ENCODE results near the gene REEP3. TPM values are rescaled to one million over a fixed set of nuclear protein-coding genes. Genes with fewer than 3 reads are reported as not detected.

REEP3 gene
- total and polyA plus RNA-seq, 4 donors, result 32.3 to 87.5 (median 51.4) TPM

- peak overlapping the region; percentile 47 for H3K27ac ChIP-seq (ENCODE audit: low read depth, low read length)
- peak in 1 of 6 donors; percentile 36 for DNase-seq (ENCODE audit: low read depth in 4 of 6, low spot score in 6 of 6)
- H3K9me3 ChIP-seq (ENCODE audit: control insufficient read depth, insufficient read depth, low read length), result no peaks in the 10 kb centered on the region
These were observed 58.3 kb downstream of the REEP3 start for GRCh38 chr10:63579371-63580014.

GRCh38 chr10:63582690-63583089 lies 61.5 kb downstream of the REEP3 start:
- no peak for DNase-seq (ENCODE audit: low read depth in 4 of 6, low spot score in 6 of 6)
- 67% methylated on average over 1 of the region's 8 CpGs for whole genome bisulfite sequencing (ENCODE audit: insufficient coverage)
- H3K27ac ChIP-seq (ENCODE audit: low read depth, low read length), result no peak overlapping the region

More at GRCh38 chr10:63579371-63580014, 58.3 kb downstream of the REEP3 start:
- Histone ChIP-seq H3K4me3 (ENCODE audit: low read depth, low read length) (no peak overlapping the region), H3K27me3 (ENCODE audit: control insufficient read depth, insufficient read depth, low read length) (no peaks in the 10 kb centered on the region), H3K36me3 (ENCODE audit: control insufficient read depth, insufficient read depth, low read length) (no peaks in the 10 kb centered on the region), H3K4me1 (ENCODE audit: control insufficient read depth, insufficient read depth, low read length) (peaks cover 4% of the 10 kb centered on the region)

GRCh38 chr10:63583397-63583796 lies 62.2 kb downstream of the REEP3 start:
- 94% methylated on average over 2 of the region's 3 CpGs for whole genome bisulfite sequencing (ENCODE audit: insufficient coverage)
- Histone ChIP-seq H3K27ac (ENCODE audit: low read depth, low read length) (peak overlapping the region; percentile 25), H3K4me1 (ENCODE audit: control insufficient read depth, insufficient read depth, low read length) (no peaks in the 10 kb centered on the region), H3K4me3 (ENCODE audit: low read depth, low read length) (no peak overlapping the region), H3K36me3 (ENCODE audit: control insufficient read depth, insufficient read depth, low read length) (no peaks in the 10 kb centered on the region), H3K9me3 (ENCODE audit: control insufficient read depth, insufficient read depth, low read length) (no peaks in the 10 kb centered on the region), H3K27me3 (ENCODE audit: control insufficient read depth, insufficient read depth, low read length) (no peaks in the 10 kb centered on the region)
- no peak for DNase-seq (ENCODE audit: low read depth in 4 of 6, low spot score in 6 of 6)

More at GRCh38 chr10:63582690-63583089, 61.5 kb downstream of the REEP3 start:
- no peak overlapping the region for H3K4me3 ChIP-seq (ENCODE audit: low read depth, low read length)
- H3K27me3 ChIP-seq (ENCODE audit: control insufficient read depth, insufficient read depth, low read length), result no peaks in the 10 kb centered on the region
- no peaks in the 10 kb centered on the region for H3K9me3 ChIP-seq (ENCODE audit: control insufficient read depth, insufficient read depth, low read length)
- no peaks in the 10 kb centered on the region for H3K4me1 ChIP-seq (ENCODE audit: control insufficient read depth, insufficient read depth, low read length)
- H3K36me3 ChIP-seq (ENCODE audit: control insufficient read depth, insufficient read depth, low read length), result no peaks in the 10 kb centered on the region

- Histone ChIP-seq H3K27ac (ENCODE audit: low read depth, low read length) (peak overlapping the region; percentile 67), H3K4me3 (ENCODE audit: low read depth, low read length) (no peak overlapping the region), H3K36me3 (ENCODE audit: control insufficient read depth, insufficient read depth, low read length) (no peaks in the 10 kb centered on the region), H3K9me3 (ENCODE audit: control insufficient read depth, insufficient read depth, low read length) (no peaks in the 10 kb centered on the region), H3K27me3 (ENCODE audit: control insufficient read depth, insufficient read depth, low read length) (no peaks in the 10 kb centered on the region), H3K4me1 (ENCODE audit: control insufficient read depth, insufficient read depth, low read length) (no peaks in the 10 kb centered on the region)
- DNase-seq (ENCODE audit: low read depth in 4 of 6, low spot score in 6 of 6), result peak in 1 of 6 donors; percentile 80
- no CpG with 5 or more reads among the region's 5 CpGs for WGBS (ENCODE audit: insufficient coverage)
These were observed 62.9 kb downstream of the REEP3 start for GRCh38 chr10:63583909-63584724.

- Histone ChIP-seq H3K27me3 (ENCODE audit: control insufficient read depth, insufficient read depth, low read length) (no peaks in the 10 kb centered on the region), H3K36me3 (ENCODE audit: control insufficient read depth, insufficient read depth, low read length) (no peaks in the 10 kb centered on the region), H3K9me3 (ENCODE audit: control insufficient read depth, insufficient read depth, low read length) (no peaks in the 10 kb centered on the region), H3K27ac (ENCODE audit: low read depth, low read length) (peak overlapping the region; percentile 67), H3K4me3 (ENCODE audit: low read depth, low read length) (no peak overlapping the region), H3K4me1 (ENCODE audit: control insufficient read depth, insufficient read depth, low read length) (no peaks in the 10 kb centered on the region)
- no peak for DNase-seq (ENCODE audit: low read depth in 4 of 6, low spot score in 6 of 6)
These were observed 63.5 kb downstream of the REEP3 start for GRCh38 chr10:63584725-63585035.

GRCh38 chr10:63585041-63585440 lies 63.8 kb downstream of the REEP3 start:
- Histone ChIP-seq H3K4me1 (ENCODE audit: control insufficient read depth, insufficient read depth, low read length) (no peaks in the 10 kb centered on the region), H3K9me3 (ENCODE audit: control insufficient read depth, insufficient read depth, low read length) (no peaks in the 10 kb centered on the region), H3K36me3 (ENCODE audit: control insufficient read depth, insufficient read depth, low read length) (no peaks in the 10 kb centered on the region), H3K27me3 (ENCODE audit: control insufficient read depth, insufficient read depth, low read length) (no peaks in the 10 kb centered on the region), H3K27ac (ENCODE audit: low read depth, low read length) (peak overlapping the region; percentile 67), H3K4me3 (ENCODE audit: low read depth, low read length) (no peak overlapping the region)
- WGBS (ENCODE audit: insufficient coverage), result no CpG with 5 or more reads among the region's 1 CpG
- no peak for DNase-seq (ENCODE audit: low read depth in 4 of 6, low spot score in 6 of 6)

GRCh38 chr10:63586043-63586442 lies 64.8 kb downstream of the REEP3 start:
- DNase-seq (ENCODE audit: low read depth in 4 of 6, low spot score in 6 of 6), result no peak
- Histone ChIP-seq H3K4me1 (ENCODE audit: control insufficient read depth, insufficient read depth, low read length) (no peaks in the 10 kb centered on the region), H3K27ac (ENCODE audit: low read depth, low read length) (no peak overlapping the region), H3K4me3 (ENCODE audit: low read depth, low read length) (no peak overlapping the region), H3K9me3 (ENCODE audit: control insufficient read depth, insufficient read depth, low read length) (no peaks in the 10 kb centered on the region), H3K36me3 (ENCODE audit: control insufficient read depth, insufficient read depth, low read length) (no peaks in the 10 kb centered on the region), H3K27me3 (ENCODE audit: control insufficient read depth, insufficient read depth, low read length) (no peaks in the 10 kb centered on the region)
- WGBS (ENCODE audit: insufficient coverage), result no CpG with 5 or more reads among the region's 2 CpGs

- 100% methylated on average over 2 of the region's 4 CpGs for WGBS (ENCODE audit: insufficient coverage)
- Histone ChIP-seq H3K4me3 (ENCODE audit: low read depth, low read length) (no peak overlapping the region), H3K27me3 (ENCODE audit: control insufficient read depth, insufficient read depth, low read length) (no peaks in the 10 kb centered on the region), H3K27ac (ENCODE audit: low read depth, low read length) (no peak overlapping the region), H3K9me3 (ENCODE audit: control insufficient read depth, insufficient read depth, low read length) (no peaks in the 10 kb centered on the region), H3K36me3 (ENCODE audit: control insufficient read depth, insufficient read depth, low read length) (no peaks in the 10 kb centered on the region), H3K4me1 (ENCODE audit: control insufficient read depth, insufficient read depth, low read length) (no peaks in the 10 kb centered on the region)
- DNase-seq (ENCODE audit: low read depth in 4 of 6, low spot score in 6 of 6), result no peak
These were observed 66.0 kb downstream of the REEP3 start for GRCh38 chr10:63587191-63587590.

- WGBS (ENCODE audit: insufficient coverage), result 93% methylated on average over 4 of the region's 4 CpGs
- Histone ChIP-seq H3K27ac (ENCODE audit: low read depth, low read length) (no peak overlapping the region), H3K36me3 (ENCODE audit: control insufficient read depth, insufficient read depth, low read length) (no peaks in the 10 kb centered on the region), H3K27me3 (ENCODE audit: control insufficient read depth, insufficient read depth, low read length) (no peaks in the 10 kb centered on the region), H3K4me1 (ENCODE audit: control insufficient read depth, insufficient read depth, low read length) (no peaks in the 10 kb centered on the region), H3K9me3 (ENCODE audit: control insufficient read depth, insufficient read depth, low read length) (no peaks in the 10 kb centered on the region), H3K4me3 (ENCODE audit: low read depth, low read length) (no peak overlapping the region)
- no peak for DNase-seq (ENCODE audit: low read depth in 4 of 6, low spot score in 6 of 6)
These were observed 67.4 kb downstream of the REEP3 start for GRCh38 chr10:63588436-63589167.

All from spinal cord (tissue), 10 donors.